Glomerular endothelial cell (primary cell): ENCODE measurements around the gene POTEE. TPM values are rescaled to one million over a fixed set of nuclear protein-coding genes. Genes with fewer than 3 reads are reported as not detected.
"Not testable (repeated sequence)": the region's sequence is repeated elsewhere in the genome, so short reads cannot be mapped to it uniquely, and the experiment has no call there.

Experiments used
- DNase-seq: peaks from one replicate; pipeline ENCODE4 v3.0.0-alpha.2; 2011; ENCODE audit warnings: low read depth, low spot score; ENCODE audit errors: extremely low read depth
- total RNA-seq: library from RNA; depleted of rRNA; stranded (reverse); fragments of >200 nt; gene quantifications from 2 replicates; pipeline ENCODE4 v1.2.3, GENCODE V29; 2015

POTEE gene
- total RNA-seq, result not detected in 2 replicates

DNA sequence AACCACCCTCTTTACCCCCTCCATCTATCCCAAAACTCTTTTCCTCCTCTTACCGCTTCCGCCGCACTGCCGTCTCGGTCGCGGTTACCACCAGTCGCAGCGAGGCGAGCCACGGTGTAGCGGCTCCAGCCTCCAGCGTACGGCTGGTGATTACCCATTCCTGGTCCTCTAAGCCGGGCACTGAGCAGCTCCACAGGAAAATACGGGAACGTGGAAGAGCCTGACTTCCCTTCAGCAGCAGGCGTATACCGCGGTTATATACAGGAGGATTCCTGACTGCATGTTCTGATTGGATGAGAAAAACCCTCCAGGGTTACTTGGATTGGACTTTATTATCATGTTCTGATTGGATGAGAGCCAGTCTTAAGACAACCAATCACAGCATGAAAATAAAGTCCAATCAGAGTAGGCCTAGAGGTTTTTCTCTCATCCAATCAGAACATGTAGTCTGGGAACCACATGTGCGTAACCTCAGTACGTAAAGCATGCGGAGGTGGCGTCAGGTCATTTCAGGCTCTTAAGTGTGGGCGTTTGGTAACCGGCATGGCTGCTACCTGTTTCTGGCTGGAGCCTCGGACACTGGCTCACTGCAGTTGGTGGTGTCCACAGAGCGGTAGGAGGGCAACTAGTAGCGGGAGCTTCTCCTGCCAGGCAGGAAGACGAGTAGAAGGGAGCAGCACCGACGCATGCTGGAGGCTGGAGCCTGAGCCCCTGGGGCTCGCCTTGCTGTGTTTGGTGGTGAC is at the start of gene POTEE:
Gene POTEE (plus strand): TSS at position 507 of the 743 bp plus-strand sequence. CDS start 8,867 bp downstream, outside the sequence.
- not testable (repeated sequence) for DNase-seq

DNA sequence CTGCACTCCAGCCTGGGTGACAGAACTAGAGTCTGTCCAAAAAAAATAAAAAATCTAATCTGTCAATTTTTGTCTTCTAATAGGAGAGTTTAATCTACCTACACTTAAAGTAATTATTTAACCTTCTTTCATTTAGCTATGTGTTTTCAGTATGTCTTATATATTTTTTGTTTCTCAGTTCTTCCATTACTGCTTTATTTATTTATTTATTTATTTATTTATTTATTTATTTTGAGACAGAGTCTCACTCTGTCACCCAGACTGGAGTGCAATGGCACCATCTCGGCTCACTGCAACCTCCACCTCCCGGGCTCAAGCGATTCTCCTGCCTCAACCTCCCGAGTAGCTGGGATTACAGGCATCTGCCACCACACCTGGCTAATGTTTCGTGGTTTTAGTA is 43.8 kb upstream of the POTEE start:
- not testable (repeated sequence) for DNase-seq

DNA sequence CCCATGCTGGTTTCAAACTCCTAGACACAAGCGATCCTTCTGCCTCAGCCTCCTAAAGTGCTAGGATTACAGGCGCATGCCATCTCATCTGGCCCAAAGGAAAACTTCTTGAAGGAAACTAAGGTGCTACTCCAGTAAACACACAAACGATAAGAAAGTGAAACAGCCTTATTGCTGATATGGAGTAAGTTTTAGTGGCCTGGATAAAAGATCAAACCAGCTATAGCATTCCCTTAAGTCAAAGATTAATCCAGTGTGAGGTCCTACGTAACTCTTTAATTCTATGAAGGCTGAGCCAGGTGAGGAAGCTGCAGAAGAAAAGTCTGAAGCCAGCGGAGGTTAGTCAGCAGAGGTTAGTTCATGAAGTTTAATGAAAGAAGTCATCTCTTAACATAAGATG is 40.8 kb upstream of the POTEE start:
- no peak for DNase-seq

DNA sequence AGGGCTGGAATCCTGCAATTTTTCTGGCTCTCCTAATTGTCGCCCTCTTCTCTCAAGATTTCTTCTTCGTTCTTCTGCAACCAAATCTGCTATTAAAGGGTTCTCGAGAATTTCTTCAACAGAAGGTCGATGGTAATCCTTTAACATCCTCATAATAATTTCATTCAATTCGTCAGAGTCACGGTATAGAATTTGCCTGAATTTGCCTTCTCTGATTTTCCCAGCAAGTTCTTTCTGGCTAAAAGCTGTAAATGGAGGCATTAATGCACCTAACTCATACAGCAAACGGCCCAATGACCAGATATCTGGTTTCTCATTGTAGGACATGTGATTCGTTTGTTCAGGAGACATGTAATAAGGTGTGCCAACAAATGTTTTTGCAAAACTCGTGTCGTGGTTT is 31.3 kb upstream of the POTEE start:
- DNase-seq, result not testable (repeated sequence)

DNA sequence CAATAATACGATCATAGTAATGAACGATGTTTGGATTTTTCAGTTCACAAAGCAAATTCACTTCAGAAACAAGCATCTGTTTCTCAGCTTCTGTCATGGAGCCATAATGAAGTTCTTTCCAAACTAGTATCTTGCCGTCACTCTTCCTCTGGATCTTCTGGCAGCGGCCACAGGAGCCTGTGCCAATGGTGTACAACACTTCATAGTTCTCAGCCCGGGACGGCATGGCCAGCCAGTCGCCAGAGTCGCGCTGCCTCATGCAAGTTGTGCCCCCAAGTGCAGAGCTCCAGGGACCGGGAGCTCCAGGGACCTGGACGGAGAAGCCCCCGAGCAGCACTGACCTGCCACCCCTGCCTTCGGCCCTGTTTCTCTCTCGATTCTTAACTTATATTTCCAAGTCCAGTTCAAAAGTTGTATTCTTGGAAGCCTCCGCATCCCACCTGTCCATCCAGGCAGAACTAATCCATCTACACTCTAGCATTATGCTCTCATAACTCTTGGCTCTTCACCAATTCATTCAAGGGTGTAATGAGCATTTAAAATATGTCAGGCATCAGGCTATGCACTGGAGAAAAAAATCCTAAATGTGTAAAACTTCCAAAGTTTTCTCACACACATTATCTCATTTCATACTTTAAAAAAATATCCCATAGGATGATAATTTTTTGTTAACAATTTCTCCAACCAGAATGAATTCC is 30.5 kb upstream of the POTEE start:
- DNase-seq, result not testable (repeated sequence)

DNA sequence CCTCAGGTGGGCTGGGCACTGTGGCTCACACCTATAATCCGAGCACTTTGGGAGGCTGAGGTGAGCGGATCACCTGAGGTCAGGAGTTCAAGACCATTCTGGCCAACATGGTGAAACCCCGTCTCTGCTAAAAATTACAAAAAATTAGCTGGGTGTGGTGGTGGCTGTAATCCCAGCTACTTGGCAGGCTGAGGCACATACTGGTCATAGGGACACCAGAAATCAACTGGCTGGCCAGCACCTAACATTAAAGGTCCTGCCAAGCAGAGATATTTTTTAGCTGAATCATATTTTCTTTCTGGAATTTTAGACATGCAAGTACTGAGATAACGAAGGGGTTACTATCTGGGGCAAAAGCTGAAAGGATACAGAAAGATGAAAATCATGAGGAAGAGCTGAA is 27.9 kb upstream of the POTEE start:
- not testable (repeated sequence) for DNase-seq

DNA sequence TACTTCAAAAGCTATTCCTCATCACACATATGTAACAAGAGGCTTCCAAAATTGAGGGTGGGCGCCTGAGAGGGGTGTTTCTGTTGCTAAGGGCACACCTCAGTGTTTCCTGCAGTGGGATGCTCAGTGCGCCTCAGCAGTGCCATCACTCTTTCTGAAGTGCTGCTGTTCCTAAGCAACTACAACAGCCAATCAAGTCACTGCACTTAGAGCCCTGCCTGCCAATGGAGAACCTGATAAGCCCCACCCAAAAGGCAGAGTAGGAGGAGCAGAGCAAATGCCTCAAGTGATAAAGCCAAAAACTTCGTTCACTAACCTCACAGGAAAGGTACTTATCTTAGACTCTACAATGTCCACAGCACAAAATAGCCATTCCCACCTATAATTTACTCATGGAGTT is 15.9 kb upstream of the POTEE start:
- not testable (repeated sequence) for DNase-seq

DNA sequence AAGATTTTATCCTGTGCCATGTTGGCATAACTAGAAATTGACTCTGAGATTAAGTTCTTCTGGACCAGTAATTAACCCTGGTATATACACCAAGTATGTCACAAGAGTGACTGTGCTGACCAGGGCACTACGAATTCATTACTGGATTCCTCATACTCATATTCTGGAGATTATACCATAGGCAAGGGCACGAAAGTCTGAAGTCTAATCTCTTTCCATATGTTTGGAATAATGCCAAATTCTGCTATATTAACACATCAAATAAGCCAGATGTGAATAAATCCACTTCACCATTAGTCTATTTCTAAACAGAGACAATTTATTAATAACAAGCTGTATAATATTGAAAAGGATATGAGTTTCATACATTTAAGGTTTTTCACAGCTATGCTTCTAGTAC is 13.2 kb upstream of the POTEE start:
- not testable (repeated sequence) for DNase-seq

DNA sequence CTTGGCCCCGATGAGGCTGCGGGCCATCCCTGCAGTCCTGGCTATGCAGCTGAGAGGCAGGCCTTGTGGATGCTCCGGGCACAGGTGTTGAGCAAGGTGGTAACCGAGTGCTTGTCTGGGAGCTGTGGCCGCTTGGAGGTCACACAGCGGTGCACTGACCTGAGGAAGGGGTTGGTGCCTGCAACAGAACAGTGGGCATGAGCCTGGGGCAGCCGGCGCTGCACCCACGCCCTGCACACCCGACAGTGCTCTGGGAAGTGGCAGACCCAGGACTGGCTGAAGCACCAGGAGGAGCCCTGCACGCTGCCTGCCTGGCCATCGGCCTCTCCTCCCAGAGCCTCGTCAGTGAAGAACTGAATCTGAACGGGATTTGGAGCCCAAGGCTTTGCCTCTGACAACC is 8.2 kb upstream of the POTEE start:
- no peak for DNase-seq

DNA sequence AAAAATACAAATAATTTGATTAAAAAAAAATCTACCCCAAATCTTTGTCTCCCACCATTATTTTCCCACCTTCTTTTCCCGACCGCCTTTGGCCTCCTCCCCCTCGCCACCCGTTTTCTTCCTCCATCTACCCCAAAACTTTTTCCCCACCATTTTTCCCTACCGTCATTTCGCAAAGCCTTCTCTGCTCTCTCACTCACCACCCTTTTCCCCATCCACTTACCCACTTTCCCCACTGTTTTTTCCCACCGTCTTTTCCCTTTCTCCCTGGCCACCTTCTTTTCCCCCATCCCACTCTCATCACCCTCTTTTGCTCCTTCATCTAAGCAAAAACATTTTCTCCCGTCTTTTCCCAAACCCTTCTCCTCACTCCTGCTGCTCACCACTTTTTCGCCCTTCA is 1.5 kb upstream of the POTEE start:
- not testable (repeated sequence) for DNase-seq

DNA sequence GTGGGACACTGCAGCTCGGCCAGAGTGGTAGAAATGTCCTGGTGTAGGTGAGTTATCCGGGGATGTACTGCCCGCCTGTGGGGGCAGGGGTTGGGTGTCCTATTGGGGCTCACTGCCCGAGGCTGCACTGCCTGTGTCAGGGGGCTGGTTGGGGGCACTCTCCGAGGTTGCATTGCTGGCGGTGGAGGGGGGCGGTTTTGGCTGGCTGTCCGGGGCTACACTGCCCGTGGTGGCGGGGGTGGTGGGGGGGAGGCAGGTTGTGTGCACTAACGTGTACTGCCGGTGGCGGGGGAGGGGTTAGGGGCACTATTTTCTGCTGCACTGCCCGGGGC is 403 bp downstream of the POTEE start:
- not testable (repeated sequence) for DNase-seq

DNA sequence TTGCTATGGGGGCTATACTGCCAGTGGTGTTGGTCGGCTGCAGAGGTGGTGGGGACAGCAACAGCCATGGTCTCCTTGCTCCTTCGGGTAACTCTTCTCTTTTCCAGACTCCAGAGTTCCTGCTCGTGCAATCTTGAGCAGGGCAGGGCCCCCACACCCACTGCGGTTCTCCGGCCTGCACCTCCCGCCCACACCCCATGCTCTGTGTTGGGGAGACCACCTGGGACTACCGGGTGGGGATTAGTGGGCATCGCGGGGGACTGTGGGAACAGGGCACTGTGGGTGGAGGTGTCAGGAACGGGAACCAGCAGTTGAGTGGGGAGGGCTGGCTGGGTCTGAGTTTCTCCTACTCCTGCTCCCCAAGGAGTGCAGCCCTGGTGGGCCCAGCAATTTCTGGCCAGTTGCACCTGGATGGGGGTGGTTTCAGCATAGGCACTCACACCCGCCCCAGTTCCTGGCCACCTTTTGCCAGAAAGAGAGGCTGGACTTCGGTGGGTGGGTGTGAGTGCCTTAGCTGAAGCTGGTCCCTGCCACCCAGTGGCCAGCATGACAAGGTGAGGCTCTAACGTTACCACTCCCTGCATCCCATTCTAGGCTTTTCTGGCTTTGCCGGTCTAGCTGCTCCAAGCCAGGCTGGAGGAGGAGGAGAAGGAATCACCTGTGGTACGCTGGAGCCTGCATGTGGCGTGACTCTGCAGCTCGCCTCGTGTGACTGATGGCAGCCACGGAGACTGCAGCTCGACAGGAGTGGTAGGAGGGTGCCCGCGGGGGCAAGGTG is 1.3 kb downstream of the POTEE start:
- DNase-seq, result not testable (repeated sequence)

DNA sequence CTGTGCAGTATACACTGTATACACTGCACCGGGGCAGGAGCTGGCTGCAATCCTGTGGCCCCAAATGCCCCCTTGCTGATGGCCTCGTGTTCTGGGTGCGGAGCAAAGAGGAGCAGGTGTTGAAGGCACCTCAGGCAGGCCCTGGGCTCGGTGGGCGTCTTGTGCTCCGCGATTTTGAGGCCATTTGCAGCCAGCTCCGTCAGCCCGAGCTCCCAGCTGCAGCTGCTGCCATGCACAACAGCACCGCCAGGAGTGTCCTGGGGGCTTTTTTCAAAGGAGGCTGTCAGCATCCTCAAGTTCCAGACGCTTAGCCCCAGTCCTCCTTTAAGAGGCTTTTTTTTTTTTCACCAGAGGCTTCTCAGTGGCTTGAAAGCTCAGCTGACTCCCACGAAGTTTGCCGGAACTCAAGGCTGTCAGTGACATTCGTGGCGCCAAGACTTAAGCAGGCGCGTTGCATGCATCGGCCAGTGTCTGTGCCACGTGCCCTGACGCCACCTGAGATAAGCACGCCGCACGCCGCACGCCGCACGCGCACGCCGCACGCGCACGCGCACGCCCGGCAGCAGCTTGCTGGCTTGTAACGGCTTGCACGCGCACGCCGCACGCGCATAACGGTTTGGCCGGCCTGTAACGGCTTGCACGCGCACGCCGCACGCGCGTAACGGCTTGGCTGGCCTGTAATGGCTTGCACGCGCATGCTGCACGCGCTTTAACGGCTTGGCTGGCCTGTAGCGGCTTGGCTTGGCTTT is 8.1 kb downstream of the POTEE start:
- not testable (repeated sequence) for DNase-seq

DNA sequence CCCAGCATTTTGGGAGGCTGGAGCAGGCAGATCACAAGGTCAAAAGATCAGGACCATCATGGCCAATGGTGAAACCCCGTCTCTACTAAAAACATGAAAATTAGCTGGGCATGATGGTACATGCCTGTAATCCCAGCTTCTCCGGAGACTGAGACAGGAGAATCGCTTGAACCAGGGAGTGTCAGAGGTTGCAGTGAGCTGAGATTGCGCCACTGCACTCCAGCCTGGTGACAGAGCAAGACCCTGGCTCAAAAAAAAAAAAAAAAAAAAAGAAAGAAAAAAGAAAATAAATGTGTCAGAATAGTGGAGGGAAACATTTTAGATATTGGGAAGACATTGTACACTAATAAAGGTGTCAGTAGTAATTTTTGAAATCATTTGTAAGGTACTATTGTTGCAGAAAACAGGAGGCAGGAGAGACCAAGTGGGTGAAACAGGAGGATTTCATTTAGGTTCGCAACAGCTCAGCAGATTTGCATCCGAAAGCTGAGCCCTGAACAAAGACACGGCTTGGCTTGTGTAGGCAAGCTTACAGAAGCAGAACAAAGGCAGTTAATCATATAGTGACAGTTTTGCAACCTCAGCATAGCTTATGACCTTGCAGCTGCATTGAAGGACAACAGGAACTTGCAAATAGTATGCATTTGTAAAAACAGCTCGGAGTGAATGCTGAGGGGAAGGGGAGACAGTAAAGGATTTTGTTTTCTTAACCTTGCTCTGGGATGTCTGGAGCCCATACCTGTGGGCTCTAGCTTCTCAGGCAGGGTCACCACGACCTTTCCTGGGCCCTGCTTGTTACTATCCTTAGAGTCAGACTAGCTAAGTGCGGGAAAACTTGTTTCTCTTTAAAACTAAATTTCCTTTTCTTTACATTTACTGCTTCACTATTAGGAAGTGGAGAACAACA is 26.5 kb downstream of the POTEE start:
- not testable (repeated sequence) for DNase-seq

Other genes starting within 250 kb of the POTEE start
- gene FAM168B, start 116.1 kb upstream of the POTEE start, total RNA-seq, result 123 and 145 TPM in 2 replicates
- gene PLEKHB2, start 104.2 kb upstream of the POTEE start, total RNA-seq, result 98.1 and 113 TPM in 2 replicates
- not detected in 2 replicates for gene RAB6D, start 154.6 kb downstream of the POTEE start, total RNA-seq